HEK293 (cell line): Measurements from ENCODE around the gene KCTD7.

Source experiments
- HOXA7 ChIP-seq: sonication (generic); formaldehyde crosslinking; IDR thresholded peaks from 2 replicates; pipeline ENCODE4 v1.8.1; 2022; ENCODE audit warnings: missing genetic modification reagents, borderline replicate concordance
- HOXC10 ChIP-seq: sonication (generic); formaldehyde crosslinking; IDR thresholded peaks from 2 replicates; pipeline ENCODE4 v1.8.1; 2023; ENCODE audit warnings: mild to moderate bottlenecking, missing genetic modification reagents
- REPIN1 ChIP-seq: fragments of 450-650 bp; formaldehyde crosslinking; IDR thresholded peaks from 2 replicates; pipeline ENCODE4 v1.5.1; 2017; ENCODE audit warnings: missing biosample characterization, missing genetic modification characterization, low read depth
- SCRT2 ChIP-seq: fragments of 450-650 bp; formaldehyde crosslinking; IDR thresholded peaks from 2 replicates; pipeline ENCODE4 v1.5.1; 2016; ENCODE audit warnings: missing biosample characterization, missing genetic modification characterization
- SP7 ChIP-seq: fragments of 450-650 bp; formaldehyde crosslinking; IDR thresholded peaks from 2 replicates; pipeline ENCODE4 v1.5.1; 2016; ENCODE audit warnings: missing biosample characterization, missing genetic modification characterization
- ZBTB49 ChIP-seq: fragments of 450-650 bp; formaldehyde crosslinking; IDR thresholded peaks from 2 replicates; pipeline ENCODE4 v1.5.1; 2016; ENCODE audit warnings: missing biosample characterization, missing genetic modification characterization, low read depth
- ZNF248 ChIP-seq: fragments of 450-650 bp; formaldehyde crosslinking; IDR thresholded peaks from 2 replicates; pipeline ENCODE4 v1.5.1; 2017; ENCODE audit warnings: missing biosample characterization, missing genetic modification characterization
- ZNF274 ChIP-seq, 2 experiments: fragments of 200-500 bp in 1 of 2; fragments of 450-650 bp in 1 of 2; sonication (Bioruptor generic) in 1 of 2; formaldehyde crosslinking in 1 of 2; IDR thresholded peaks; 2 replicates each; pipeline versions ENCODE4 v1.5.1 to v1.6.1; 2014 to 2016; ENCODE audit warnings: borderline replicate concordance in 1 of 2, inconsistent platforms in 1 of 2, low read length in 1 of 2, missing biosample characterization in 1 of 2, missing genetic modification characterization in 1 of 2
- ZNF366 ChIP-seq: fragments of 450-650 bp; formaldehyde crosslinking; conservative IDR thresholded peaks from 2 replicates; pipeline ENCODE4 v1.5.1; 2016; ENCODE audit warnings: missing biosample characterization, missing genetic modification characterization
- ZNF394 ChIP-seq: fragments of 450-650 bp; formaldehyde crosslinking; IDR thresholded peaks from 2 replicates; pipeline ENCODE4 v1.5.1; 2016; ENCODE audit warnings: missing biosample characterization, missing genetic modification characterization, mild to moderate bottlenecking, moderate library complexity, borderline replicate concordance
- ZNF423 ChIP-seq: fragments of 450-650 bp; formaldehyde crosslinking; IDR thresholded peaks from 2 replicates; pipeline ENCODE4 v1.5.1; 2016; ENCODE audit warnings: missing biosample characterization, missing genetic modification characterization
- ZNF549 ChIP-seq: fragments of 450-650 bp; IDR thresholded peaks from 2 replicates; pipeline ENCODE4 v1.5.1; 2018; ENCODE audit warnings: missing biosample characterization, missing genetic modification characterization, mild to moderate bottlenecking, inconsistent platforms, moderate library complexity
- ZNF600 ChIP-seq: fragments of 450-650 bp; formaldehyde crosslinking; IDR thresholded peaks from 2 replicates; pipeline ENCODE4 v1.5.1; 2016; ENCODE audit warnings: missing biosample characterization, missing genetic modification characterization
- ZNF645 ChIP-seq: fragments of 450-650 bp; formaldehyde crosslinking; IDR thresholded peaks from 2 replicates; pipeline ENCODE4; 2016; ENCODE audit warnings: missing biosample characterization, missing genetic modification characterization
- ZNF654 ChIP-seq: fragments of 450-650 bp; formaldehyde crosslinking; IDR thresholded peaks from 2 replicates; pipeline ENCODE4 v1.5.1; 2016; ENCODE audit warnings: low read depth, missing biosample characterization, missing genetic modification characterization
- ZNF658 ChIP-seq: fragments of 450-650 bp; formaldehyde crosslinking; IDR thresholded peaks from 2 replicates; pipeline ENCODE4; 2016; ENCODE audit warnings: missing biosample characterization, missing genetic modification characterization
- ZNF660 ChIP-seq: fragments of 450-650 bp; IDR thresholded peaks from 2 replicates; pipeline ENCODE4 v1.5.1; 2018; ENCODE audit warnings: missing biosample characterization, mild to moderate bottlenecking, missing genetic modification characterization
- ZNF677 ChIP-seq: fragments of 450-650 bp; IDR thresholded peaks from 2 replicates; pipeline ENCODE4 v1.5.0; 2018; ENCODE audit warnings: missing biosample characterization, mild to moderate bottlenecking, missing genetic modification characterization, moderate library complexity
- ZNF704 ChIP-seq: fragments of 450-650 bp; formaldehyde crosslinking; IDR thresholded peaks from 2 replicates; pipeline ENCODE4 v1.5.1; 2016; ENCODE audit warnings: missing biosample characterization, missing genetic modification characterization
- TF ChIP-seq, protein P1 (sequence below): fragments of 450-650 bp; formaldehyde crosslinking; IDR thresholded peaks from 2 replicates; pipeline ENCODE4 v1.5.1; 2016; ENCODE audit warnings: missing biosample characterization, missing genetic modification characterization
- TF ChIP-seq, protein P2 (sequence below): fragments of 450-650 bp; formaldehyde crosslinking; IDR thresholded peaks from 2 replicates; pipeline ENCODE4 v1.5.1; 2017; ENCODE audit warnings: missing biosample characterization, missing genetic modification characterization
- TF ChIP-seq, protein P3 (sequence below): fragments of 450-650 bp; formaldehyde crosslinking; IDR thresholded peaks from 2 replicates; pipeline ENCODE4 v1.5.1; 2016; ENCODE audit warnings: missing biosample characterization, missing genetic modification characterization, borderline replicate concordance
- TF ChIP-seq, protein P4 (sequence below): fragments of 450-650 bp; formaldehyde crosslinking; IDR thresholded peaks from 2 replicates; pipeline ENCODE4 v1.5.1; 2016; ENCODE audit warnings: missing biosample characterization, missing genetic modification characterization

Gene KCTD7

GRCh38 chr7:66628361-66629221, at the start of gene KCTD7 (continued):
- TF ChIP-seq REPIN1 (tag by site-specific recombination) (no peak), ZNF645 (no peak), ZNF423 (tag by site-specific recombination) (no peak), ZNF366 (tag by site-specific recombination) (no peak), ZNF394 (0 out of 2 replicates have a peak, but pooled peaks have one; percentile 19), ZNF248 (tag by site-specific recombination) (no peak), SCRT2 (tag by site-specific recombination) (no peak), ZBTB49 (tag by site-specific recombination) (no peak), SP7 (tag by site-specific recombination) (peak; percentile 77), HOXA7 (CRISPR knock-in tag) (no peak), ZNF549 (tag by site-specific recombination) (no peak), HOXC10 (CRISPR knock-in tag) (no peak), ZNF660 (peak; percentile 58), ZNF677 (tag by site-specific recombination) (no peak), ZNF654 (no peak), ZNF600 (tag by site-specific recombination) (peak; percentile 60), ZNF658 (tag by site-specific recombination) (no peak), ZNF274 (IDR thresholded peaks at IDR 0.05; ENCODE audit: low read length) (no peak), ZNF274 (tag by site-specific recombination; IDR thresholded peaks at IDR 0.05; ENCODE audit: borderline replicate concordance) (no peak), ZNF704 (tag by site-specific recombination) (no peak)
- TF ChIP-seq, protein P1, sequence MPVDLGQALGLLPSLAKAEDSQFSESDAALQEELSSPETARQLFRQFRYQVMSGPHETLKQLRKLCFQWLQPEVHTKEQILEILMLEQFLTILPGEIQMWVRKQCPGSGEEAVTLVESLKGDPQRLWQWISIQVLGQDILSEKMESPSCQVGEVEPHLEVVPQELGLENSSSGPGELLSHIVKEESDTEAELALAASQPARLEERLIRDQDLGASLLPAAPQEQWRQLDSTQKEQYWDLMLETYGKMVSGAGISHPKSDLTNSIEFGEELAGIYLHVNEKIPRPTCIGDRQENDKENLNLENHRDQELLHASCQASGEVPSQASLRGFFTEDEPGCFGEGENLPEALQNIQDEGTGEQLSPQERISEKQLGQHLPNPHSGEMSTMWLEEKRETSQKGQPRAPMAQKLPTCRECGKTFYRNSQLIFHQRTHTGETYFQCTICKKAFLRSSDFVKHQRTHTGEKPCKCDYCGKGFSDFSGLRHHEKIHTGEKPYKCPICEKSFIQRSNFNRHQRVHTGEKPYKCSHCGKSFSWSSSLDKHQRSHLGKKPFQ (tag by site-specific recombination): peak; percentile 77
- TF ChIP-seq, protein P2, sequence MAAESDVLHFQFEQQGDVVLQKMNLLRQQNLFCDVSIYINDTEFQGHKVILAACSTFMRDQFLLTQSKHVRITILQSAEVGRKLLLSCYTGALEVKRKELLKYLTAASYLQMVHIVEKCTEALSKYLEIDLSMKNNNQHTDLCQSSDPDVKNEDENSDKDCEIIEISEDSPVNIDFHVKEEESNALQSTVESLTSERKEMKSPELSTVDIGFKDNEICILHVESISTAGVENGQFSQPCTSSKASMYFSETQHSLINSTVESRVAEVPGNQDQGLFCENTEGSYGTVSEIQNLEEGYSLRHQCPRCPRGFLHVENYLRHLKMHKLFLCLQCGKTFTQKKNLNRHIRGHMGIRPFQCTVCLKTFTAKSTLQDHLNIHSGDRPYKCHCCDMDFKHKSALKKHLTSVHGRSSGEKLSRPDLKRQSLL (tag by site-specific recombination): no peak; the same call in 1 of the 2 replicates
- TF ChIP-seq, protein P3, sequence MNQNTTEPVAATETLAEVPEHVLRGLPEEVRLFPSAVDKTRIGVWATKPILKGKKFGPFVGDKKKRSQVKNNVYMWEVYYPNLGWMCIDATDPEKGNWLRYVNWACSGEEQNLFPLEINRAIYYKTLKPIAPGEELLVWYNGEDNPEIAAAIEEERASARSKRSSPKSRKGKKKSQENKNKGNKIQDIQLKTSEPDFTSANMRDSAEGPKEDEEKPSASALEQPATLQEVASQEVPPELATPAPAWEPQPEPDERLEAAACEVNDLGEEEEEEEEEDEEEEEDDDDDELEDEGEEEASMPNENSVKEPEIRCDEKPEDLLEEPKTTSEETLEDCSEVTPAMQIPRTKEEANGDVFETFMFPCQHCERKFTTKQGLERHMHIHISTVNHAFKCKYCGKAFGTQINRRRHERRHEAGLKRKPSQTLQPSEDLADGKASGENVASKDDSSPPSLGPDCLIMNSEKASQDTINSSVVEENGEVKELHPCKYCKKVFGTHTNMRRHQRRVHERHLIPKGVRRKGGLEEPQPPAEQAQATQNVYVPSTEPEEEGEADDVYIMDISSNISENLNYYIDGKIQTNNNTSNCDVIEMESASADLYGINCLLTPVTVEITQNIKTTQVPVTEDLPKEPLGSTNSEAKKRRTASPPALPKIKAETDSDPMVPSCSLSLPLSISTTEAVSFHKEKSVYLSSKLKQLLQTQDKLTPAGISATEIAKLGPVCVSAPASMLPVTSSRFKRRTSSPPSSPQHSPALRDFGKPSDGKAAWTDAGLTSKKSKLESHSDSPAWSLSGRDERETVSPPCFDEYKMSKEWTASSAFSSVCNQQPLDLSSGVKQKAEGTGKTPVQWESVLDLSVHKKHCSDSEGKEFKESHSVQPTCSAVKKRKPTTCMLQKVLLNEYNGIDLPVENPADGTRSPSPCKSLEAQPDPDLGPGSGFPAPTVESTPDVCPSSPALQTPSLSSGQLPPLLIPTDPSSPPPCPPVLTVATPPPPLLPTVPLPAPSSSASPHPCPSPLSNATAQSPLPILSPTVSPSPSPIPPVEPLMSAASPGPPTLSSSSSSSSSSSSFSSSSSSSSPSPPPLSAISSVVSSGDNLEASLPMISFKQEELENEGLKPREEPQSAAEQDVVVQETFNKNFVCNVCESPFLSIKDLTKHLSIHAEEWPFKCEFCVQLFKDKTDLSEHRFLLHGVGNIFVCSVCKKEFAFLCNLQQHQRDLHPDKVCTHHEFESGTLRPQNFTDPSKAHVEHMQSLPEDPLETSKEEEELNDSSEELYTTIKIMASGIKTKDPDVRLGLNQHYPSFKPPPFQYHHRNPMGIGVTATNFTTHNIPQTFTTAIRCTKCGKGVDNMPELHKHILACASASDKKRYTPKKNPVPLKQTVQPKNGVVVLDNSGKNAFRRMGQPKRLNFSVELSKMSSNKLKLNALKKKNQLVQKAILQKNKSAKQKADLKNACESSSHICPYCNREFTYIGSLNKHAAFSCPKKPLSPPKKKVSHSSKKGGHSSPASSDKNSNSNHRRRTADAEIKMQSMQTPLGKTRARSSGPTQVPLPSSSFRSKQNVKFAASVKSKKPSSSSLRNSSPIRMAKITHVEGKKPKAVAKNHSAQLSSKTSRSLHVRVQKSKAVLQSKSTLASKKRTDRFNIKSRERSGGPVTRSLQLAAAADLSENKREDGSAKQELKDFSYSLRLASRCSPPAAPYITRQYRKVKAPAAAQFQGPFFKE (tag by site-specific recombination): no peak
- TF ChIP-seq, protein P4, sequence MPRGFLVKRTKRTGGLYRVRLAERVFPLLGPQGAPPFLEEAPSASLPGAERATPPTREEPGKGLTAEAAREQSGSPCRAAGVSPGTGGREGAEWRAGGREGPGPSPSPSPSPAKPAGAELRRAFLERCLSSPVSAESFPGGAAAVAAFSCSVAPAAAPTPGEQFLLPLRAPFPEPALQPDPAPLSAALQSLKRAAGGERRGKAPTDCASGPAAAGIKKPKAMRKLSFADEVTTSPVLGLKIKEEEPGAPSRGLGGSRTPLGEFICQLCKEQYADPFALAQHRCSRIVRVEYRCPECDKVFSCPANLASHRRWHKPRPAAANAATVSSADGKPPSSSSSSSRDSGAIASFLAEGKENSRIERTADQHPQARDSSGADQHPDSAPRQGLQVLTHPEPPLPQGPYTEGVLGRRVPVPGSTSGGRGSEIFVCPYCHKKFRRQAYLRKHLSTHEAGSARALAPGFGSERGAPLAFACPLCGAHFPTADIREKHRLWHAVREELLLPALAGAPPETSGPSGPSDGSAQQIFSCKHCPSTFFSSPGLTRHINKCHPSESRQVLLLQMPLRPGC (tag by site-specific recombination): no peak
